Adipocyte (in vitro differentiated cells): ENCODE results near the gene ARHGAP40.
A peak's percentile ranks its signal among the peaks of the same experiment; 100 is the strongest.

ENCODE experiments used
- DNase-seq: peaks from one replicate; pipeline ENCODE4 v3.0.0-alpha.2; 2015; ENCODE audit warnings: low read depth
- H3K27me3 ChIP-seq: replicated peaks from 2 replicates; pipeline ENCODE4 v1.7.0; 2013; ENCODE audit warnings: mild to moderate bottlenecking, low read length, moderate library complexity; ENCODE audit not compliant: control insufficient read depth, insufficient read depth
- H3K36me3 ChIP-seq: 2 replicates; pipeline ENCODE4 v1.7.0; 2013; ENCODE audit warnings: low read length, mild to moderate bottlenecking, moderate library complexity; ENCODE audit not compliant: control insufficient read depth, insufficient read depth, severe bottlenecking
- H3K4me1 ChIP-seq: 2 replicates; pipeline ENCODE4 v1.7.0; 2013; ENCODE audit warnings: mild to moderate bottlenecking, low read length, moderate library complexity; ENCODE audit not compliant: control insufficient read depth, insufficient read depth
- H3K4me3 ChIP-seq: 2 replicates; pipeline ENCODE4 v1.7.0; 2013; ENCODE audit warnings: mild to moderate bottlenecking, low read length, moderate library complexity
- H3K9ac ChIP-seq: 2 replicates; pipeline ENCODE4 v1.7.0; 2013; ENCODE audit warnings: mild to moderate bottlenecking, low read length, moderate library complexity
- H3K9me3 ChIP-seq: 2 replicates; pipeline ENCODE4 v1.7.0; 2013; ENCODE audit warnings: mild to moderate bottlenecking, low read length, moderate library complexity; ENCODE audit not compliant: control insufficient read depth

ARHGAP40 gene

DNA sequence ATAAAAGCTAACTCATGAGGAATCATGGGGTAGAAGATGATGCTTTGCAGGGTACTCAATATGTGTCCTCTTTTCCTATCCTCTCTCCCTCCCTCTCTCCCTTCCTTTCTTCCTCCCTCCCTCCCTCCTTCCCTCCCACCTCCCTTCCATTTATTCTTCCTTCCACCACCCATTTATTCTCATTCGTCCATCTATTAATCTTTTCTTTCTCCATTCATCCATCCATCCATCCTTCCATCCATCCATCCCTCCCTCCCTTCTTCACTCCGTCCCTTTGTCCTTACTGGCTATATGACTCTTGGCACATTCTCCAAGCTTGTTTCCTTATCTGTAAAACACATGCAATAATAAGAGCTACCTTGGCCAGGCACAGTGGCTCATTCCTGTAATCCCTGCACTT, 40.9 kb downstream of the ARHGAP40 start:
- peaks cover 73% of the 10 kb centered on the region for H3K27me3 ChIP-seq
- H3K4me3 ChIP-seq: no peak overlapping the region
- no peak for DNase-seq
- peaks cover 3% of the 10 kb centered on the region for H3K4me1 ChIP-seq
- H3K9ac ChIP-seq: no peak overlapping the region
- H3K9me3 ChIP-seq: no peaks in the 10 kb centered on the region
- H3K36me3 ChIP-seq: no peaks in the 10 kb centered on the region

DNA sequence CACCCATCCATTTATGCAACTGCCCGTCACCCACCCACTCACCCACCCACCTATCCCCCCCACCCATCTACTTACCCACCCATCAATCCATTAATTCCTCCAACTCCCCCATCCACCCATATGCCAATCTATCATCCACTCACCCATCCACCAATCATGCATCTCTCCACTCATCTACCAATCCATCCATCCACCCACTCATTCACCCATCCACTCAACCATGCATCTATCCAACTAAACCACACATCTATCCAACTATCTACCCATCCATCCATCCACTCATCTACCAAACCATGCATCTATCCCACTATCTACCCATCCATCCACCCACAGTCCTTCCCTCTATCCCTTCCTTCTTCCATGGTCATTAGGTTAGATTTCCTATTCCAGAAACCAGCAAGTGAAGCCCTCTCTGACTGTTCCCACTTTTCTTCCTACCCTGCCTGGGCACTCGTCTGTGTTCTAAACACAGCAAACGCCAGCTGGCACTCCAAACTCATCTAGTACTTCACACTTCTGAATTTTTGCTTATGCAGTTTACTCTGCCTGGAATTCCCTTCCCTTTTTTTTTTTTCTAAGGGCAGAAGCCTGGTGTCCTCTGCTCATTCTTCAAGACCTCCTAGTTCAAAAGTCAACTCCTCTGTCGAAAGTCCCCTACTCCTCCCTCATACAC, 43.1 kb downstream of the ARHGAP40 start:
- Histone ChIP-seq H3K9me3 (no peaks in the 10 kb centered on the region), H3K36me3 (no peaks in the 10 kb centered on the region), H3K4me1 (peaks cover 3% of the 10 kb centered on the region), H3K4me3 (no peak overlapping the region), H3K27me3 (peaks cover 75% of the 10 kb centered on the region), H3K9ac (no peak overlapping the region)
- no peak for DNase-seq

DNA sequence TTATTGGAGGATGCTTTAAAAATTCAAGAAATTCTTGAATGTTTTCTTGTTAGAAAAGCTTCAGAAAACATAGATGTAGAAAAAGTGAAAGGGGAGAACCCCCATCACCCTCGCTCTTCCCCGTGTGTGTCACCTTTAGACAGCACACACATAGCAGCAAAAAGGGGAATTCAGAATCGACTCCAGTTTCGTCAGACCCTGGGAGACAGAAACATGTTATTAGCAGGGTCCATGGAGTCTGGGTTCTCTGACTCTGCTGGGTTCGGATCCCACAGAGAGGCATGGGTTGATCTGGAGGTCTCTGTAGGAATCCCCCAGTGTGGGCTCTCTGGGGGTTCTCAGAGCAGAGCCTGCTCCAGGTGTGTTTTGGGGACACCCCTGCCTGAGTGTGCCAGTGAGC, 43.7 kb downstream of the ARHGAP40 start:
- Histone ChIP-seq H3K4me1 (peaks cover 3% of the 10 kb centered on the region), H3K4me3 (no peak overlapping the region), H3K9ac (no peak overlapping the region), H3K27me3 (peaks cover 78% of the 10 kb centered on the region), H3K9me3 (no peaks in the 10 kb centered on the region), H3K36me3 (no peaks in the 10 kb centered on the region)
- no peak for DNase-seq

DNA sequence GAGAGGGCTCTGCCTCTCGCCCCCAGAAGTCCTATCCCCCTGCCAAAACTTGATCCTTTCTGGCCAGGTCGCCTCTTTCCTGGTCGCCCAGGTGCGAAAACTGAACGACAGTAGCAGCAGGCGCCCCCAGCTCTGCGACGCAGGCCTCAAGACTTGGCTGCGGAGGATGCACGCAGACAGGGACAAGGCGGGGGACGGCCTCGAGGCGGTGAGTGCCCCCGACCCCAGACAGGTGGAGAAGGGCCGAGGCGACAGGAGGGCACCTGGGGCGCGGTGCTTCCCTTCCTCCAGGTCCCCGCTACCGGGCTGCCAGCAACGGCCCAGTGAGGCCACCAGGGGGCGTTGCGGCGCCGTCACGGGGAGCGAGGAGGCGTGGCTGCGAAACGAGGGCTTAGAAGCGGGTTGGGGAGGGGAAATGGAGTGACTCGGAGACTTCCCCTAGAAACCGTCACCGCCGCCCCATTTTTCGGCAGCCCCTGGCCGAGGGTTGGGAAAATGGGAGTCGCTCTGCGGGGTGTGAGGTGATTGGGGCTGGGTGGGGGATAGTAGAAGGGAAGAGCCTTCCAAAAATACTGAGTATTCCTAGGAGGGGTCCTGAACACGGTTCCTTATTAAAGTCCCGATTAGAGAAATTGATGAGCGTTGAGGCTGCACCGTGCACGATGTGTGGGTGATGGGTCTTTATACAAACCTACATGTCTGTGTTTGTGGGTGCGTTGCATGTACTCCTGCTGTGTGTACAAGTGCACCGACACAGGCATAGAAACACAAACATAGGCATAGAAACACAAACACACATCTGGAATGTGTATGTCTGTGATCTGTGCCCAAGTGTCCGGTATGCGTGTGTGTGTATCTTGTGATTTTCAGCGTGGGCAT, 44.6 kb downstream of the ARHGAP40 start:
- no peak overlapping the region for H3K9ac ChIP-seq
- H3K4me3 ChIP-seq: peak overlapping the region; percentile 47
- peaks cover 82% of the 10 kb centered on the region for H3K27me3 ChIP-seq
- H3K9me3 ChIP-seq: no peaks in the 10 kb centered on the region
- H3K36me3 ChIP-seq: no peaks in the 10 kb centered on the region
- peaks cover 3% of the 10 kb centered on the region for H3K4me1 ChIP-seq
- peak; percentile 83 for DNase-seq

DNA sequence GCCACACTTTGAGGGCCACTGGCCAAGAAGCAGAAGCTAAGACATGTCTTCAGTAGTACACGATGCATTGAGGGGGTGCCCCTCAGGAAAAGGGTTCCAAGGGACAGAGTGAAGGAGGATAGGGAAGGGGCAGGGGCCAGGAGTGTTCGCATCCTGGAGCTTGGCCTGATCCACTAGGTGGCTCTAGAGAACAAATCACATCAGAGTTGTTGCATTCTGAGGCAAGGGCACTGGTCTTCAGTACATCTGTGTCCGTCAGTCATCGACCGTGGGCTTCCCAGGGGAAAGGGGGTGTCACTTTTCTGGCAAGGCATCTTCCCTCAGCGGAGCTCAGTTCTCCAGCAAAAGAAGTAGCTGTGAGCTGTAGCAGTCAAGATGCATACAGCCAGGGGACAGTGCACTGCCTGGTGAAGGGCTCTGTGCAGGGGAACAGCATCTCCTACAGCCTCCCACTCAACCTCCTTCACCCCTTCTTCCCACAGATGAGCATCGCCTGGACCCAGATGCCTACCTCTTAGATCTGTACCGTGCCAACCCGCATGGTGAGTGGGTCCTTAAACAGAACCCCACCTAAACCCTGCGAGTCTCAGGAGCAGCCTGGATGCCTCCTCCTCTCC, 47.8 kb downstream of the ARHGAP40 start:
- H3K9ac ChIP-seq: no peak overlapping the region
- H3K9me3 ChIP-seq: no peaks in the 10 kb centered on the region
- H3K27me3 ChIP-seq: peaks cover 74% of the 10 kb centered on the region

DNA sequence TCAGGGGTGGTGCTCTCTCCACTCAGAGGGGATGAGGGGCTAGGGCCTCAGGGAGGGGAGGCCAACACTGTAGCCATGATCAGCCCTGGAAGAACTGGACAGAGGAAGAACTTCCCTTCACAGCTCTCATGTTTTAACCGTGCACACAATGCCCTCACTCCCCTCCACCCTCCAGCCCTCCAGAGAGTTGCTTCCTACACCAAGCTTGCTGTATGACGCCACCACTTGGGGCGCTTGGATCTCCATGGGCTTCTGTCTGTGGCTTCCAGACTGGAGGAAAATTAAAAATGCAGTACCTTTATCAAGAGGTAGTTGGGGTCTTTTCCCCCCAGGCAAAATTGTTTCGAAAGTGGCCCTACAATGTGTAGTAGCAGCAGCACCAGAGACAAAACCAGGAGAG, 48.4 kb downstream of the ARHGAP40 start:
- Histone ChIP-seq H3K9ac (no peak overlapping the region), H3K4me3 (no peak overlapping the region), H3K9me3 (no peaks in the 10 kb centered on the region), H3K27me3 (peaks cover 73% of the 10 kb centered on the region), H3K36me3 (no peaks in the 10 kb centered on the region), H3K4me1 (peaks cover 3% of the 10 kb centered on the region)
- no peak for DNase-seq

More for the DNA sequence above, 47.8 kb downstream of the ARHGAP40 start:
- Histone ChIP-seq H3K36me3 (no peaks in the 10 kb centered on the region), H3K4me1 (peaks cover 3% of the 10 kb centered on the region), H3K4me3 (no peak overlapping the region)
- peak; percentile 51 for DNase-seq

DNA sequence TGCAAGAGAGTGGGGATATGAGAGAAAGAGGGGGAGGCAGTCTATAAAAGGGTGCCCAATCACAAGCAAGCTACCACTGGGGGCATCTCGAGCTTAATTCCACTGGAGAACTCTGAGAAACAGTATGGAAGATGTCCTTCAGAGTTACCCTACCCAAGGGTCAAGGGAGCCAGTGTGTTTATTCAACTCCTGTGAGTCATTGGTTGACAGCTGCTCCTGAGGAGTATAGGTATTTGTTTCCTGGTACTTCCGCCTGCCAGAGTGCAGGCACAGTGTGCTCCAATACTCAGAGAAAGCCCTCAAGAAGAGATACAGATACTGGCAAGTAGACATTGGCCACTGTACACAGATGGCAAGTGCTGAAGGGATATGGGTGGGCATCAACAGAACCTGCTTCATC, 49.5 kb downstream of the ARHGAP40 start:
- no peak for DNase-seq
- Histone ChIP-seq H3K27me3 (peaks cover 68% of the 10 kb centered on the region), H3K9ac (no peak overlapping the region), H3K36me3 (no peaks in the 10 kb centered on the region), H3K9me3 (no peaks in the 10 kb centered on the region), H3K4me1 (peaks cover 3% of the 10 kb centered on the region), H3K4me3 (no peak overlapping the region)

DNA sequence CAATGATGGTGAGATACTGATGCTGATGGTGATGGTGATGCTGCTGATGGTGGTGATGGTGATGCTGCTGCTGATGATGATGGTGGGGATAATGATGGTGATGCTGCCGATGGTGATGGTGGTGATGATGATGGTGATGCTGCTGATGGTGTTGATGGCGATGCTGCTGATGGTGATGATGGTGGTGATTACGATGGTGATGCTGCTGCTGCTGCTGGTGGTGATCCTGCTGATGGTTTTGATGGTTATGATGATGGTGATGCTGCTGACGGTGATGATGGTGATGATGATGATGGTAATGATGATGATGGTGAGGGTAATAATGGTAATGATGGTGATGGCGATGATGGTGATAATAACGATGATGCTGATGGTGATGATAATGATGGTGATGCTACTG, 50.0 kb downstream of the ARHGAP40 start:
- H3K27me3 ChIP-seq: peaks cover 66% of the 10 kb centered on the region
- no peaks in the 10 kb centered on the region for H3K36me3 ChIP-seq
- H3K9ac ChIP-seq: no peak overlapping the region
- DNase-seq: no peak
- H3K4me3 ChIP-seq: no peak overlapping the region
- no peaks in the 10 kb centered on the region for H3K4me1 ChIP-seq
- H3K9me3 ChIP-seq: no peaks in the 10 kb centered on the region

DNA sequence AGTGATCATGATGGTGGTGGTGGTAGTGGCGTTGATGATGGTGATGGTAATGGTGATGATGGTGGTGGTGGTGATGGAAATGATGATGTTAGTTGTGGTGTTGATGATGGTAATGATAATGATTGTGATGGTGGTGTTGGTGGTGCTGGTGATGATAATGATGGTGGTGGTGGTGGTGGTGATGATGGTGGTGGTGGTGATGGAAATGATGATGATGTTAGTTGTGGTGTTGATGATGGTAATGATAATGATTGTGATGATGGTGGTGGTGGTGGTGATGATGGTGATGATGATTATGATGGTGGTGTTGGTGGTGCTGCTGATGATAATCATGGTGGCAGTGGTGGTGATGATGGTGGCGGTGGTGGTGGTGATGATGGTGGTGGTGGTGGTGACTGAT, 51.4 kb downstream of the ARHGAP40 start:
- H3K9me3 ChIP-seq: no peaks in the 10 kb centered on the region
- no peaks in the 10 kb centered on the region for H3K4me1 ChIP-seq
- H3K27me3 ChIP-seq: peaks cover 67% of the 10 kb centered on the region
- H3K4me3 ChIP-seq: no peak overlapping the region
- no peak overlapping the region for H3K9ac ChIP-seq
- H3K36me3 ChIP-seq: no peaks in the 10 kb centered on the region
- no peak for DNase-seq

DNA sequence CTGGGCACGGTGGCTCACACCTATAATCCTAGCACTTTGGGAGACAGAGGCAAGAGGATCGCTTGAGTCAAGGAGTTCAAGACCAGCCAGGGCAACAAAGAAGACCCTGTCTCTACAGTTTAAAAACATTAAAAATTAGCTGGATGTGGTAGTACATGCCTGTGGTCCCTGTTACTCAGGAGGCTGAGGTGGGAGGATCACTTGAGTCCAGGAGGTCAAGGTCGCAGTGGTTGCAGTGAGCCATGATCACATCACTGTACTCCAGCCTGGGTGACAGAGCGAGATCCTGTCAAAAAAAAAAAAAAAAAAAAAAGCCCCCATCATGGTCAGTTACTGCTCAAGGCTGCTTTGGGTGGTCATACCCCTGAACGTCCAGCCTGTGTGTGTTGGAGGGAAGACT, 55.8 kb downstream of the ARHGAP40 start:
- Histone ChIP-seq H3K4me3 (no peak overlapping the region), H3K27me3 (peaks cover 49% of the 10 kb centered on the region), H3K9me3 (no peaks in the 10 kb centered on the region), H3K4me1 (no peaks in the 10 kb centered on the region), H3K36me3 (no peaks in the 10 kb centered on the region), H3K9ac (no peak overlapping the region)
- no peak for DNase-seq

DNA sequence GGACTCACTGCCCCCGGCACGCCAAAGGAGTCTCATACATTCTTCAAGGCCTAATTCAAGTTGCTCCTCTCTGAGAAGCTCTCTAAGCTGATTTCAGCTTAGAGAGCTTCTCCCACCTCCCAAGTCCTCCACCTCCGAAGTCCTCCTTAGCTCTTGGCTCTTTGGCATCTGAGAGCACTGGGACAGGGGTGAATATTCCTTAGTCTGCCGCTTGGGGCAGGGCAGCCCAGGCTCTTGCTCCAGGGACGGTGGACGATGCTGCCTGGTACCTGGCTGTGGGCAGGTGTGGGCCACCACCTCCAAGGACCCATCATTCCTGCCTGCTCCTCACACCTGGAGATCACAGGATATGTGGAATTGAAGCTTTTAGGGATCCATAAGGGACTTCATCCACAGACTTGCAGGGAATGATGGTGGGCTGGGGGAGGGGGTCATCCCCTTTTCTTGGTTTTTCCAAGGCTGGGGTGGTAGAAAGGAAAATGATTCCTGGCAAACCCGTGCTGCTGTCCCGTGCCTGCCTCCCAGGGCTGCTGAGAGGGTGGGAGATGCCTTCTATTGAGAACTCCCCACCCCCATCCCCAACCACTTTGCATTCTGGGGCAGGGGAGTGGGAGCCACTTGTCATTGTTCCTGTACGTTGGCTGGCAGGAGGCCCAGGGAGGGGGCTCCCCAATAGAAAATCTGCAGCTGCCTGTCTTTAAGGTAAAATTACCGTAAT, 57.4 kb downstream of the ARHGAP40 start:
- Histone ChIP-seq H3K27me3 (peaks cover 48% of the 10 kb centered on the region), H3K9ac (no peak overlapping the region), H3K4me1 (no peaks in the 10 kb centered on the region), H3K36me3 (no peaks in the 10 kb centered on the region), H3K9me3 (peaks cover under 1% of the 10 kb centered on the region), H3K4me3 (no peak overlapping the region)
- DNase-seq: peak; percentile 33
